GM21515 (cell line): ENCODE data around the gene C22orf42.
"Not testable (repeated sequence)": the region's sequence is repeated elsewhere in the genome, so short reads cannot be mapped to it uniquely, and the experiment has no call there.

Experiments used
- ATAC-seq: cut with Tn5 transposase; IDR thresholded peaks from one replicate; pipeline ENCODE4 v1.9.1; 2021; ENCODE audit not compliant: unreplicated experiment

The C22orf42 gene, protein sequence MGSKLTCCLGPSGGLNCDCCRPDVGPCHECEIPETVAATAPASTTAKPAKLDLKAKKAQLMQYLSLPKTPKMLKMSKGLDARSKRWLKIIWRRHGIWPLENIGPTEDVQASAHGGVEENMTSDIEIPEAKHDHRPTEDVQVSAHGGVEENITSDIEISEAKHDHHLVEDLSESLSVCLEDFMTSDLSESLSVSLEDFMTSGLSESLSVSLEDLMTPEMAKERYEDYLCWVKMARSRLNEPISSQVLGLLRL

DNA sequence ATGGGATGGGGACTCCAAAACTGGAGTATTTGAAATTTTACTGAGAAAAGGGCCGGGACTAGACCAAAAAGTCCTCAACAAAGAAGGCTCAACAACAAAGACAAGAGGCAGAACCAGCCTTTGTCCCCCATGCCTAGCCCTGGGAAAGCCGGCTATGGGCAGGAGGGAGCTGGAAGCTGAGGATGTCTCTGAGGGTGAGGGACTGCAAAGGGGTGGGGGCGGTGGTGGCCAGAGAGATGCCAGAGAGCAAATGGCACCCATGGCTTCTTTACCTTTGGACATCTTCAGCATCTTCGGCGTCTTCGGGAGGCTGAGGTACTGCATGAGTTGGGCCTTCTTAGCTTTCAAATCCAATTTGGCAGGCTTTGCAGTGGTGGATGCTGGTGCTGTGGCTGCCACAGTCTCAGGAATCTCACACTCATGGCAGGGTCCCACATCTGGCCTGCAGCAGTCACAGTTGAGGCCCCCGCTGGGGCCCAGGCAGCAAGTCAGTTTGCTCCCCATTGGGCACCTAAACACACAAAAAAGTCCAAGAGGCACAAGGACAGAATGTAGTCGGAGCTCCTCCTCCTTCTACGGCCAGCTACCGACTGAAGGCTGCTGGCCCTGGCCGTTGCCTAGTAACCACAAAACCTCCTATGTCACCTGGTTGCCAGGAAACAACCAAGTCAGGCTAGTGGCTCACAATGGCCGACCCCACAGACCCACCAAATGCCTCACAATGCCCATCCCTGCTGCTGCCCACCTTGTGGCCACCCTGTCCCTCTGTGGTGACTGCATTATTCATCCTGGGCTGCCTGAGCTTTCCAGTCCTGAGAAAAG is at the start of gene C22orf42:
Gene C22orf42, minus strand, starts transcription at position 592 of the 822 bp plus-strand sequence. Its CDS starts 88 bp downstream, at position 504.
- ATAC-seq = no peak

DNA sequence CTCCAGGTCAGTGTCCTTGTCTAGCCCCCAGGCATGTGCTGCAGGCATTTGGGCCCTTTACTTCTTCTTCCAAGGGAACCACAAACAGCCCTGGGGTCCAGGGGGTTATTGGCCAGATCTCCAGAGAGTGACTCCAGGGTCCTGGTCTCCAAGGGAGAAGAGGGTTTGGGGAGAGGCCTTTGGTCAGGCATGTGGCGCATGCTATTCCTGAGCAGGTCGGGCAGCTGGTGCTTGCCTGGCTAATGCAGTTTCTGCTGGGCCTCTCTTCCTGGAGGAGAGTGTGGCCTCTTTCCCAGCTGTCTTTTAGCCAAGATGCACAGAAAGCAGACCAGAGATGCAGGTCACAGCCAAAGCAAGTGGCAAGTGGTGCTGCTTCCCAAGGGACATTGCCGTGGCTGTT is 49.6 kb upstream of the C22orf42 start:
- ATAC-seq = no peak

DNA sequence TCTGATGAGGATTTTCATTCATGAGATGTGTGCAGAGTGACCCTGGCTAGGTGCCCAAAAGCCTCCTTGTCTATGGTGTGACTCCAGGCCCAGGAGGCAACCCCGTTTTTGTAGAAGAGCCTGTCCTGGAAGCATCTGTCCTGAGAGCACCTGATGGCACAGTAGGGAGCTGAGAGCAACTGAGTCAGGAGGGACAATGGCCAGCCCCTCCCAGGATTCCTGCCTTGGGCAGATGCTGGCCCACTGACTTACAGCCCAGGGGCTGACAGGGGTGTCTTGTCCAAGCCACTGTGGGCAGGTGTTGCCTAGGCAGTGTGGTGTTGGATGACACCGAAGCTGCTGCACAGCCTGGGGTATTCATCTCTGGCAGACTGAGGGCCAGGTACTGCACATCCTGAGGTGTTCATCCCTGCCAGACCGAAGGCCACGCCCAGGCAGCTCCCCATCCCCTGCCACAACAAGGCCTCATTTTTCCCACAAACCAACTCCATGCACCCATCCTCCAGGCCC is 48.9 kb upstream of the C22orf42 start:
- no peak for ATAC-seq

DNA sequence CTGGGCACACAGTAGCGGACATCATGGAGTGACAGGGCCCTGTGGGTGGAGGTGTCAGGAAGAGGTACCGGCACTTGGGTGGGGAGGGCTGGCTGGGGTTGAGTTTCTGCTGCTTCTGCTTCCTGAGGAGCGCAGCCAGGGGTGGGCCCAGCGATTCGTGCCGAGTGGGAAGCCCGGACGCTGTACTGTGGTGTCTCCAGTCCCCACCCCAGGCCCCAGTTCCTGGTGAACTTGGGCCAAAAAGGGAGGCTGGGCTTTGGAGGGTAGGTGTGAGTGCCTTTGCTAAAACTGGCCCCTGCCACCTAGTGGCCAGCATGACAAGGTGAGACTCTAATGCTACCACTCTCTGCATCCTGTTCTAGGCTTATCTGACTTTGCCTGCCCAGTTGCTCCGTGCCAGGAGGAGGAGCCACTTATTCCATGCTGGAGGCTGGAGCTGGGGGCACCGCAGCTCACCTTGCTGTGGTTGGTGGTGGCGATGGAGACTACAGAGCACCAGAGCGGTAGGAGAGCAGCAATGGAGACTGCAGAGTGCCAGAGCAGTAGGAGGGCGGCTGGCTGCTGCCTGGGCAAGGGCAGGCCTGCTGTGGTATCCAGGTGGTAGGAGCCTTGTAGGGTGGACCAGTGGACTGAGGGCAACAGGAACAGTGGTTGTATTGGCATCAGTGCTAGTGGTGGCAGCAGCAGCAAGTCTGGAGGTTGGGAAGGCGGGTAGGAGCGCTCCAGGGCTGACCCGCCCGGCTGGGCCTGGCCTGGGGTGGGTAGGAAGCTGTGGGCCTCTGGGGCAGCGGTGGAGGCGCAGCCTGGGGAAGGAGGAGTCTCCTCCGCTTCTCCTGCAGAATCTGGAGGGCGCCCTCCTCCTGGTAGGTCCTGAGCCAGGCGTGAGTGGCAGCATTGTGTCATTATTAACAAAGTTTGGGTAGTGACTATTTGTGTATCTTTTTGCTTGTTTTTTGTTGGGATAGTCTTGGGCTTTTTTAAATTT is 48.0 kb upstream of the C22orf42 start:
- ATAC-seq = no peak

DNA sequence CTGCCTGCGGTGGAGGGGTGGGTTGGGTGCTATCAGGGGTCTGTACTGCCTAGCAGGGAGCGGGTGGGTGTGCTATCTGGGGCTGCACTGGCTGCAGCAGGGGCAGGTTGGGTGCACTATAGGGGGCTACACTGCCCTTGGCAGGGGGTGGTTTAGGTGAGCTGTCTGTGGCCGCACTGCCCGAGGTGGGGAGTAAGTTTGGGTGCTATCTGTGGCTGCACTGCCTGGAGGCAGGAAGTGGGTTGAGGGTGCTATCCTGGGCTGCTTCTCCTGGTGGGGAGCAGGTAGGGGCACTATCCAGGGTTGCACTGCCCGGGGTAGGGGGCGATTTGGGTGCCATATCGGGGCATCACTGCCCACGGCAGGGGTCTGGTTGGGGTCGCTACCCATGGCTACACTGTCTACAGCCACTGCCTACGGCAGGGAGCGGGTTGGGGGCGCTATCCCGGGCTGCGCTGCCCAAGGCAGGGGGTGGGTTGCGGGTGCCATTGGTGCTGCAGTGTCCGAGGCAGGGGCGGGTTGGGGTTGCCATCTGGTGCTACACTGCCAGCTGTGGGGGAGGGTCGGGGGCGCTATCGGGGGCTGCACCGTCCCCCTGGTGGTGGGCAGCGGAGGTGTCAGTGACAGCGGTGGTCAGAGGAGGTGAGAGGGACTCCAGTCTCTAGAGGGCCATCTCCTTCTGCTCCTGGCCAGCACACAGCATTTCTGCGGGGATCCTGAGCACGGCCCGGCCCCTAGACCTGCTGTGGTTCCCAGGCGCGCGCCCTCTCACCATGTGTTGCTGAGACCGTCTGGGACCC is 47.1 kb upstream of the C22orf42 start:
- no peak for ATAC-seq

DNA sequence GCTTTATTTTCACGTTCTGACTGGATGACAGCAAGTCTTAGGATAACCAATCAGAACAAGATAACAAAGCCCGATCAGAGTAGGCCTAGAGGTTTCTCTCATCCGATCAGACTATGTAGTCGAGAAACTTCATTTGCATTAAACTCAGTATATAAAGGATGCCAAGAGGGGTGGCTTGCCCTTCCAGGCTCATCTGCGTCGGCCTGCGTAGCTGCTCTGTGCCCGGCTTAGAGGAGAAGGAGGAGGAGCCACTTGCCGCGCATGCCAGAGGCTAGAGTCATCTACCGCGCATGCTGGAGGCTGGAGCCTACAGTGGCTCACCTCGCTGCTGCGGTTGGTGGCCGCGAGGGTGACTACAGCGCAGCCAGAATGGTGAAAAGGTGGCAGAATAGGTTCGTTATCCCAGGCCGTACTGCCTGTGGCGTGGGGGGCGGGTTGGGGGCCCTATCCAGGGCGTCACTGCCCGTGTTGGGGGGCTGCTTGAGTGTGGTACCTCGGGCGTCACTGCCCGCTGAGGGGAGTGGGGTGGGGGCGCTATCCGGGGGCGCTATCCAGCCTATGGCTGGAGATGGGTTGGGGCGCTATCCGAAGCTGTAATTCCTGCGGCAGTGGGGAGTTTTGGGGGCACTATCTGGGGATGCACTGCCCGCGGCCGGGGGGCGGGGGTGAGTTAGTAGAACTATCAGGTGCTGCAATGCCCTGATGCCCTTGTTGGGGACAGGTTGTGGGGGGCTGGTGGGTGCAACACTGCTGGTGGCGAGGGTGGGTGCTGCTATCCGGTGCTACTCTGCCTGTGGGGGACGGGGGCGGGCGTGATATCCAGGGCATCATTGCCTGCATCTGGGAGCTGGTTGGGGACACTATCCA is 46.0 kb upstream of the C22orf42 start, which contains the start of gene RFPL2:
Gene RFPL2, minus strand, starts transcription at position 218 of the 867 bp plus-strand sequence. CDS start 2,622 bp downstream, outside the sequence.
- ATAC-seq = no peak

DNA sequence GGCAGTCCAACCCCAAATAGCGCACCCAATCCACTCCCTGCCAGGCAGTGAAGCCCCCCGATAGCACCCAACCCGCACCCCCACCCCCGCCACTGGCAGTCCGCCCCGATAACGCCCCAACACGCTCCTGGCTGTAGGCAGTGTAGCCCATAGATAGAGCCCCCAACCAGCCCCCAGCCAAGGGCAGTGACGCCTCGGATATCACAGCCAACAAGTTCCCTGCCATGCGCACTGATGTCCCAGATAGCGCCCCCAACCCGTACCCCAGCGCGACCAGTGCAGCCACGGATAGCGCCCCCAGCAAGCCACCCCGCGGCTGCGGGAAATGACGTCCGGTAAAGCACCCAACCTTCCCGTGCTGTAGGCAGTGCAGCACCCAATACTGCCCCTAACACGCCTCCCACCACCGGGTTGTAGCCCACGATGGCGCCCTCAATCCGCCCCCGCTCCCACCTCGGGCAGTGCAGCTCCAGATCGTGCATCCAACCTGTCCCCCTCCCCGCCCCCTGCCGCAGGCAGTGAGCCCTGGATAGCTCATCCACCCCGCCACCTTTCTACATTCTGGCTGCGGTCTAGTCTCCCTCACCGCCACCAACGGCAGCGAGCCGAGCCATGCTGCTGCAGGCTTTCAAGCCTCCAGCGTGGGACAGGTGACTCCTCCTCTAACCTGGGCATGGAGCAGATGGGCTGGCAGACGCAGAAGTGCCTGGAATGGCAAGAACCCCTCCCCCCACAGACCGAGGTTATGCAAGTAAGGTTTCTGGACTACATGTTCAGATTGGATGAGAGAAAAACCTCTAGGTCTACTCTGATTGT is 45.1 kb upstream of the C22orf42 start:
- no peak for ATAC-seq

DNA sequence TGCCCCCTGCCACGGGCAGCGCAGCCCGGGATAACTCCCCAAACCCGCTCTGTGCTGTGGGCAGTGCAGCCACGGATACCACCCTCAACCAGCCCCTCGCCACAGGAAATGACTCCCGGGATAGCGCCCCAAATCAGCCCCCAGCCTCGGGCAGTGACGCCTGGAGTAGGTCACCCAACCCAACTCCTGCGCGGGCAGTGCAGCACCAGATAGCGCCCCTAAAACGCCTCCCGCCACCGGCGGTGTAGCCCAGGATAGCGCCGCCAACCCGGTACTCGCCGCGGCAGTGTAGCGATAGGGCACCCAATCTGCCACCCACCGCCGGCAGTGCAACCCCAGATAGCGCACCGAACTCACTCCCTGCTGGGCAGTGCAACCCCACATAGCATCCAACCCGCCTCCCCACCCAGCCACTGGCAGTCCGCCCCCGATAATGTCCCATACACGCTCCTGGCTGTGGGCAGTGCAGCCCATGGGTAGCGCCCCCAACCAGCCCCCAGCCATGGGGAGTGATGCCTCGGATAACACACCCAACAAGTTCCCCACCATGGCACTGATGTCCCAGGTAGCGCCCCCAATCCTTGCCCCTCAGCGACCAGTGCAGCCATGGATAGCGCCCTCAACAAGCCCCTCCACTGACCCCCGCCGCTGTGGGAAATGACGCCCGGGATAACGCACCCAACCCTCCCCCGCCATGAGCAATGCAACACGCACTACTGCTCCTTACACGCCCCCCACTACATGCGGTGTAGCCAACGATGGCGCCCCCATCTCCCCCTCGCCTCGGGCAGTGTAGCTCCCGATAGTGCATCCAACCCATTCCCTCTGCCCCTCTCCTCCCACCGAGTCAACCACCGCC is 44.3 kb upstream of the C22orf42 start:
- ATAC-seq = no peak

DNA sequence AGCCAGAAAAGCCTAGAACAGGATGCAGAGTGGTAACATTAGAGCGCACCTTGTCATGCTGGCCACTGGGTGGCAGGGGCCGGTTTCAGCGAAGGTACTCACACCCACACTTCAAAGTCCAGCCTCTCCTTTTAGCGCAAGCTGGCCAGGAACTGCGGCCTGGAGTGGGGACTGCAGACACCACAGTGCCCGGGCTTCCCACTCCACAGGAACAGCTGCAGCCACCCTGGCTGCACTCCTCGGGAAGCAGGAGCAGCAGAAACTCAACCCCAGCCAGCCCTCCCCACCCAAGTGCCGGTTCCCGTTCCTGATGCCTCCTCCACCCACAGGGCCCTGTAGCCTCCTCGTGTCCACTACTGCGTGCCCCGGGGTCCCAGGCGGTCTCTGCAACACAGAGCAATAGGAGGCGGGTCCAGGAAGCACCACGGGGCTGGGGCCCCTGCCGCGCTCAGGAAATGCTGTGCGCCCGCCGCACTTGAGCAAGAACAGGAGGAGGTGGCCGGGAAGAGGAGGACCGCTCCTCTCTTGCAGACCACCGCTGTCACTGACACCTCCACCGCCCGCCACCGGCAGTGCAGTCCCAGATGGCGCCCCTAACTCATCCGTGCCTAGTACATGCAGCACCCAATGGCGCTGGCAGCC is 43.6 kb upstream of the C22orf42 start:
- ATAC-seq = no peak

DNA sequence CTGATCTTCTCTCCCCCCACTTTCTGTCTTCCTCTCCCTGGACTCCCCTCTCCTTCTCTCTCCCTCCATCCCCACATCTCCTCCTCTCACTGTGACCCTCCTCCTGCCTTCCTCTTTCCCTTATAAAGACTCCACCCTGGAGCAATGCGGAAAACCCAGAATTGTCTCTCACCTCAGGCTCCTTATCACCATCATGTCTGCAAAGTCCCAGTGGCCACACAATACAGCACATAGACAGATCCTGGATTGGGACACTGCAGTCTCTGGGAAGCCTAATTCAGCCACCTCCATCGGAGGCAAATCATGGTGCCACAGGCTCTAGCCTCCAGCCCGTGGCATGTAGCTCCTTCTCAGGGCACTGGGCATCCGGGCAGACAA is 43.0 kb upstream of the C22orf42 start:
- ATAC-seq = no peak

DNA sequence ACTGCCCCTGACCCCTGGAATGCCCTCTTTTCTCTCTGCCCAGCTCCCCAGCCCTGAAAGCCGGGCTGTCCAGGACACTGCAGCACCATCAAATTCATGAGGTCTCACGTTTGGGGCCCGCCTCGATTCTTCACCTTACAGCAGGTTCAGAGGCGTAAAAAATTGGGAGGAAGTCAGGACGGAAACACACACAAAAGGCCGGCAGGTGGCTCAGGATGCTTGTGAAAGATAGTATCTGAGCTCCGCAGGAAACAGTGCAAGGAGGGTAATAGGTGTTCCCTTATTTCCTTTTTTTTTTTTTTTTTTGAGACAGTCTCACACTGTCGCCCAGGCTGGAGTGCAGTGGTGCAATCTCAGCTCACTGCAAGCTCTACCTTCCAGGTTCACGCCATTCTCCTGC is 41.6 kb upstream of the C22orf42 start:
- ATAC-seq = no peak

DNA sequence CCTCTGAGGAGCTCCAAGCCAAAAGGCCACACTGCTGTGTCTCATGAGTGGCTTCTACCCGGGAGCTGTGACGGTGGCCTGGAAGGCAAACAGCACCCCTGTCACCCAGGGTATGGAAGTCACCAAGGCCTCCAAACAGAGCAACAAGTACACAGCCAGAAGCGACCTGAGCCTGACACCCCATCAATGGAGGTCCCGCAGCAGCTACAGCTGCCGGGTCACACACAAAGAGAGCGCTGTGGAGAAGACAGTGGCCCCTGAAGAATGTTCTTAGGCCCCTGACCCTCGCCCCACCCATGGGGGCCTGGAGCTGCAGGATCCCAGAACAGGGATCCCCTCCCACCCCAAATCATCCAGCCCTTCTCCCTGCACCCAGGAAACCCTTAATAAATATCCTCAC is 40.9 kb upstream of the C22orf42 start:
- no peak for ATAC-seq

DNA sequence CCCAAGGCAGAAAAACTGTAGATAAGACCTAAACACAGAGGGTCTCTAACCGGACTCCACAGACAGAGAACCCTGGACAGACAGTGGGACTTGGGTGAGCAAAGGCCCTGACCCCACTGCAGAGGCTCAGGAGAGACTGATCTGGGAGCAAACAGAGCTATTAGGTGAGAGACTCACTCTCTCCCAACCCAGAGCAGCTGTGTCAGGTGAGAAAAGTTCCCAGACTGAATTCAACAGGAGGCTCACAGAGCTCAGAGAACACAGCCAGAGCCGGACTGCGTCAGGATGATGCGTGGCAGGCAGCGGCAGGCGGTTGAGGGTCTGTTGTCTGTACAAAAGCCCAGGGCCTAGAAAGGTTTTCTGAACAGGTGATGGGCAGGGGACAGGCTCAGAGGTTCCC is 40.2 kb upstream of the C22orf42 start:
- no peak for ATAC-seq

DNA sequence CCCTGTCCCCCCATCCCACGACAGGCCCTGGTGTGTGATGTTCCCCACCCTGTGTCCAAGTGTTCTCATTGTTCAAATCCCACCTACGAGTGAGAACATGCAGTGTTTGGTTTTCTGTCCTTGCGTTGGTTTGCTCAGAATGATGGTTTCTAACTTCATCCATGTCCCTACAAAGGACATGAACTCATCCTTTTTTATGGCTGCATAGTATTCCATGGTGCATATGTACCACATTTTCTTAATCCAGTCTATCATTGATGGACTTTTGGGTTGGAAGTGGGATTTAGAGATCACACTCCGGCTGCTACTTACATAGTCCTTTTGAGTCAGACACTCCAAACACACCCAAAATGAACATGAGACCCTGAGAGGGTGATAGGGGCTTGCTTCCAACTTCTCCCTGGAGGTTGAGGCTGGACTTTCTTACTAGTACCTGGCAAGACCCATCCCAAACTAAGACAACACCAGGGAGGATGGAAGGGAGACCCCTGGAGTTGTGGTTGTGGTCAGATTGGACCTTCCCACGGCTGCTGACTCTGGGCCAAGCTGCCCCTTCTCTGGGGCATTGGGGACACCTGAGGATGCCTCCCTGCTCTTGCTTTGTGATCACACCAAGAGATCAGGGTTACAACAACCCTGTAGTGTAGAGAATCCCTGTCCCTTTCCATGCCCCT is 38.6 kb upstream of the C22orf42 start:
- ATAC-seq = not testable (repeated sequence)

DNA sequence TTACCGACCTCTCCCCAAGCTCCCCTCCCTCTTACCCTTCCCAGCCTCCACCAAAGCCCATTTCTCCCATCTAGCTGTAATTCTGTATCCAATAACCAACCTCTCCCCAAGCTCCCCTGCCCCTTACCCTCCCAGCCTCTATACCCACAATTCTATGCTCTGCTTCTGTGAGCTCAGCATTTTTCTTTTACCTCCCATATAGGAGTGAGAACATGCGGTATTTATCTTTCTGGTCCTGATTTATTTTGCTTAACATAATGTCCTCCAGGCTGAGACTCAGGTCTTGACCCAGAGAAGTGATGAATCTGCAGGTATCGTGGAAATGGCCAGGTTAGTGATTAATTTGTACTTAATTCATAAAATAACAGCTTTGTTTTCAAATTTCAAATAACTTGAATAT is 36.8 kb upstream of the C22orf42 start:
- ATAC-seq = not testable (repeated sequence)

DNA sequence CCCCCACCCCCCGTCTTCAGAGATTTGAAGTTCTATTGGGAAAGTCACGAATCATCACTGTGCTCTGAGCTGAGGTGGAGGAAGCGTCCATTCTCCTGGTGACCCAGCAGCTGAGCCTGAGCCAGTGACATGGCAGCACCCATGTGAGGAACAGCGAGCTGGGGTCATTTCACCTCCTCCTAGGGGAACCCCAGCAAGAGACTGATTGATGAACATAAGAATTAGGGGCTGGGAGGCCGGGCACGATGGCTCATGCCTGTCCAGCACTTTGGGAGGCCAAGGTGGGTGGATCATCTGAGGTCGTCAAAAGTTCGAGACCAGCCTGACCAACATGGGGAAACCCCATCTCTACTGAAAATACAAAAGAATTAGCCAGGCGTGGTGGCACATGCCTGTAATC is 34.2 kb upstream of the C22orf42 start:
- not testable (repeated sequence) for ATAC-seq
